ENCODE results near the gene SPG21. TPM values are rescaled to one million over a fixed set of nuclear protein-coding genes. Genes with fewer than 3 reads are reported as not detected.

The SPG21 gene
- total RNA-seq, result 40.8 and 60.5 TPM in 2 replicates

GRCh38 chr15:64989416-64990167 lies at the start of gene SPG21:
Gene SPG21 (minus strand): TSS chr15:64989914. CDS start chr15:64983569, 6,345 bp downstream.

GRCh38 chr15:65028921-65029735 lies 39.4 kb upstream of the SPG21 start, which contains the start of gene MTFMT:
Gene MTFMT (minus strand): TSS chr15:65029639. CDS start chr15:65029613, 26 bp downstream.

Other genes starting within 250 kb of the SPG21 start
- gene RBPMS2, start 214.3 kb downstream of the SPG21 start, total RNA-seq, result 0.25 TPM in 1 of 2 replicates, not detected in the other
- 5.9 and 13.4 TPM in 2 replicates for gene PIF1, start 164.3 kb downstream of the SPG21 start, total RNA-seq
- 34.0 and 40.3 TPM in 2 replicates for gene PLEKHO2, start 148.0 kb downstream of the SPG21 start, total RNA-seq
- 1.8 and 3.9 TPM in 2 replicates for gene ANKDD1A, start 78.0 kb downstream of the SPG21 start, total RNA-seq
- 8.3 and 10.7 TPM in 2 replicates for gene MTFMT, start 39.7 kb upstream of the SPG21 start, total RNA-seq
- not detected in 2 replicates for gene SLC51B, start 55.5 kb upstream of the SPG21 start, total RNA-seq
- gene RASL12, start 78.1 kb upstream of the SPG21 start, total RNA-seq, result 0.16 TPM in 1 of 2 replicates, not detected in the other
- under 0.01 TPM in 1 of 2 replicates, not detected in the other for gene KBTBD13, start 86.8 kb upstream of the SPG21 start, total RNA-seq
- gene UBAP1L, start 125.3 kb upstream of the SPG21 start, total RNA-seq, result 0.65 and 3.7 TPM in 2 replicates
- gene PDCD7, start 143.9 kb upstream of the SPG21 start, total RNA-seq, result 8.3 and 14.2 TPM in 2 replicates
- 32.1 and 66.0 TPM in 2 replicates for gene CLPX, start 195.4 kb upstream of the SPG21 start, total RNA-seq
- gene CILP, start 221.6 kb upstream of the SPG21 start, total RNA-seq, result not detected in 2 replicates

All from bladder microvascular endothelial cell (primary cell).